IPS-18a (cell line): ENCODE data around the gene ANO8.

Source experiments
- H3K27ac ChIP-seq: one replicate; pipeline ENCODE4 v1.5.1; 2013; ENCODE audit warnings: low read length
- H3K27me3 ChIP-seq: one replicate; pipeline ENCODE4 v1.6.1; 2013; ENCODE audit warnings: mild to moderate bottlenecking, low read length; ENCODE audit not compliant: control insufficient read depth, insufficient read depth
- H3K36me3 ChIP-seq: one replicate; pipeline ENCODE4 v1.6.1; 2013; ENCODE audit warnings: low read depth, low read length; ENCODE audit not compliant: control insufficient read depth
- H3K4me1 ChIP-seq: one replicate; pipeline ENCODE4 v1.6.1; 2013; ENCODE audit warnings: low read depth, low read length; ENCODE audit not compliant: control insufficient read depth
- H3K4me3 ChIP-seq: one replicate; pipeline ENCODE4 v1.5.1; 2013; ENCODE audit warnings: low read length
- H3K9ac ChIP-seq: one replicate; pipeline ENCODE4 v1.6.1; 2013; ENCODE audit warnings: mild to moderate bottlenecking, low read length, moderate library complexity
- H3K9me3 ChIP-seq: one replicate; pipeline ENCODE4 v1.6.1; 2013; ENCODE audit warnings: low read depth, low read length; ENCODE audit not compliant: control insufficient read depth

Gene ANO8

DNA sequence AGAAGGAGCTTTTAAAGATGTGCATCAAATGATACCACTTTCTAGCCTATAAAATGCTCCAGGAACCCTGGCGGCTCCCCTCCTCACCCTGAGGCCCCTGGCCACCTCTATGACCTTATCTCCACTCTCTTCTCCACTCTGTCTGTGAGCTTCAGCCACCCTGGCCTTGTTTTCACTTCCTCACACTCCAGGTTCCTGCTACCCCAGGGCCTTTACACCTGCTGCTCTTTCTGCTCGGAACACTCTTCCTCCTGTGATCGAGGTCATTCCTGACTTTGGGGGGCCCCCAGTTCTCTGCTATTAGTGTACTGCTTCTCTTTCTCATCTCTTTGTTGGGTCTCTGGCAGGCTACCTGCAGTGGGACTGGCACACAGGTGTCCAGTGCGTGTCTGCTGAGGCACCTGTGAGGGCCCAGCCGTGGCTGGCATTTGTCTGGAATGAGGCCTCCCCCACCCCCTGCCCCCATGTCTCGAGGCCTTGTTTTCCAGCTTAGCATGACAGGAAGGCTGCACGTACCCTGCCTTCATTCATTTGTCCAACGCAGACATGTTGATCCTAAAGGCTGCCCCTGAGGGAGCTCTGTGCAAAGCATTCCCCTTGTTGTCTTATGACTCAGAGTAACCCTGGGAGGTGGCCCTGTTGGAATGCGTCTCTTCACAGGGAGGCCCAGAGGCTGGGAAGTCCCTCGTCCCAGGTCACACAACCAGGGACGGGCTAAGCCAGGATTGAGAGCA is 23.0 kb downstream of the ANO8 start:
- no peaks in the 10 kb centered on the region for H3K9me3 ChIP-seq
- H3K4me1 ChIP-seq, result peaks cover 4% of the 10 kb centered on the region
- H3K27me3 ChIP-seq, result no peaks in the 10 kb centered on the region
- no peak overlapping the region for H3K9ac ChIP-seq
- H3K27ac ChIP-seq, result no peak overlapping the region
- no peak overlapping the region for H3K4me3 ChIP-seq
- H3K36me3 ChIP-seq, result peaks cover 18% of the 10 kb centered on the region

DNA sequence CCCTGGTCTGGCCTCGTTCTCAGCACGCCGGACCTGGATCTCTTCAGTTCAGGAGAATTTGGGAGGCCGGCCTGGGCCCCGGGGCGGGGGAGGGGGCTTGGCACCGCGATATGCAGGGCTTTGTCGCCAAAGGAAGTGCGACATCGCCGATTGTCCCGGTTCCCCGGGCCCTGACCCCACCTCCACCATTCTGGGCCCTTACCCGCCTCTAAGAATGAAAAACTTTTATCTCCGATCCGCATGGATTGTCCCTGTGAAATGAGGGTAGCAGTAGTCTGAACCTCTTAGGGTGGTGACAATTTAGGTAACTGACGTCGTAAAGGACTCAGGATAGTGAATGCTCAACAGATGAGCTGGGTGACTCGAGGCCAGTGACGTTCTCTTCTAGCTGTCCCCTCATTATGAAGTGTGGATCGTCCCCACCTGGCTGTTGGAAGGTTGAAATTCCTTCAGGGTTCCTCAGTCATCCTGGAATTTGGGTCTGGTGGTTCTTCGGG is 24.6 kb downstream of the ANO8 start:
- peak overlapping the region; percentile 54 for H3K9ac ChIP-seq
- H3K9me3 ChIP-seq, result no peaks in the 10 kb centered on the region
- H3K27me3 ChIP-seq, result no peaks in the 10 kb centered on the region
- H3K4me1 ChIP-seq, result peaks cover 4% of the 10 kb centered on the region
- no peak overlapping the region for H3K27ac ChIP-seq
- H3K4me3 ChIP-seq, result peak overlapping the region; percentile 96
- H3K36me3 ChIP-seq, result peaks cover 11% of the 10 kb centered on the region

DNA sequence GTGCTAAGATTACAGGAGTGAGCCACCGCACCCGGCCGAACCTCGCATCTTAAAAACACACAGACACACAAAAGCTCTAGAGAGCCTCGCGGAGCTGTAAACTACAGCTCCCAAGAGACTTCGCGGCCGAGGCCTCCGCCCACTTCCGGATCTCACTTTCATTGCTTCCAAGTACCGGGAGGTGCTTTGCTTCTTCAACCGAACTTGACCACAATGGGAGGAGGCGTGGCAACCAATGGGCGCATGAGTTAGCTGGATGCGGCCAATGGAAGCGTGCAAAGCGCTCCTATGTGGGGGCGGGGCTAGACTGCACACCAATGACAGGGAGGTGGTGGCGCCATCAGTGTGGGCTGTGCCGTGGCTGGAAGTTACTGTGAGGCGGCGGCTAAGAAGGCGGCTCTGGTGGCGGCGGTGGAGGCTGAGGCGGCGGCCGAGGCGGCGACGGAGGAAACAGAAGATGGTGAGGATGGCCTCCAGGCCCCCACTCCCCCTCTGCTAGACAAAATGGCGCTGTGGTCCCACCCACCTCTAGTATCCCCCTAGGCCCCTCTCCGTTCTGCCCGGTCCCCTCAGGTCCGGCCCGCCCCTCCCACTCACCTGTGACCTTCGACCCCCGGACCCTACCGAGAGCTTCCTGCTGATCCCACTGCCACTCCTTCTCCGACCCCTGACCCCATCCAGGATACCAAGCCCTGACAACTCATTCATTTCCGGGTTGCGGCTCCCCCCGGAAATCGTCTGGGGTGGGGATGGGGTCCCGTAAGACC is 25.3 kb downstream of the ANO8 start, which contains the start of gene DDA1:
TSS of gene DDA1 (plus strand) at position 366 of the 767 bp plus-strand sequence. CDS start at position 458, 92 bp downstream.
- Histone ChIP-seq H3K36me3 (peaks cover 6% of the 10 kb centered on the region), H3K27me3 (no peaks in the 10 kb centered on the region), H3K4me1 (peaks cover 4% of the 10 kb centered on the region), H3K9me3 (no peaks in the 10 kb centered on the region), H3K4me3 (peak within 1 kb of the TSS; percentile 96), H3K27ac (no peak within 1 kb of the TSS), H3K9ac (peak within 1 kb of the TSS; percentile 54)

DNA sequence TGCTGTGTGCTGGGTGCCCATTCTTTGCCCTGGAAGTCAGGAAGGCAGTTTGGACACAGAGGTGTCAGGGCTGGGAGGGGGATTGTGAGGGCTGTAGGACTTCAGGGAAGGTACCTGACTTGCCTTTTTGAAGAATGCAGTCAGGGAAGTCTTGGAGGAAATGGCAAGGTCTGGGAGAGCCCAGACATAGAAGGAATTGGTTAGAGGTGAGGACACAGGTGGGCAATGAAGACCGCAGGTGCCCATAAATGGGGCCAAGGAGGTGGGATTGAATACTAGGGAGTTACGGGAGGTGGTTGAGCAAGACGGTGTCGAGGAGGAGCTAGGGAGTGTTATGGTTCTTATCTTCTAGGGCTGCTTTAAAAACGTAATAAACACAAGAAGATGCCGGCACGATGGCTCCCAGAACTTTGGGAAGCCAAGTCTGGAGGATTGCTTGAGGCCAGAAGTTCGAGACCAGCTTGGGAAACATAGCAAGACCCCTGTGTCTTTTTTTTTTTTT is 26.7 kb downstream of the ANO8 start:
- H3K27ac ChIP-seq, result no peak overlapping the region
- no peak overlapping the region for H3K9ac ChIP-seq
- no peak overlapping the region for H3K4me3 ChIP-seq
- peaks cover 10% of the 10 kb centered on the region for H3K4me1 ChIP-seq
- no peaks in the 10 kb centered on the region for H3K9me3 ChIP-seq
- no peaks in the 10 kb centered on the region for H3K27me3 ChIP-seq
- no peaks in the 10 kb centered on the region for H3K36me3 ChIP-seq

DNA sequence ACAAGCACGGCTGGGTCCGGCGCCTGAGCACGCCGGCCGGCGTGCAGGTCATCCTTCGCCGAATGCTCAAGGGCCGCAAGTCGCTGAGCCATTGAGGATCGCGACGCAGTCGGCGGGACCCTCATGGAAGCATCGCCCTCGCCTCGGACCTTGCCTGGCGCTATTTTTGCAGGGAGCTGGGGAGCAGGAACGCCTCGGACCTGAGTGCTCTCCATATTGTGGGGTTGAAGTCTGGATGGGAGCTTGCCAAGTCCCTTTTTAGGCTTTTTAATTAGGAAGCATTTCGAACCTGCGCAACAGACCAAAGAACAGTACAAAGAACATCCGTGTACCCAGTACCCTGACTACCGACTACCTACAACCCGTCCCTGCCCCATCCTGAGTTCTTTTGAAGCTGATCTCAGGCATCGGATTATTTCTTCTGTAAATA is 28.4 kb downstream of the ANO8 start:
- Histone ChIP-seq H3K27ac (peak overlapping the region; percentile 89), H3K4me1 (peaks cover 18% of the 10 kb centered on the region), H3K4me3 (peak overlapping the region; percentile 85), H3K27me3 (no peaks in the 10 kb centered on the region), H3K36me3 (no peaks in the 10 kb centered on the region), H3K9me3 (no peaks in the 10 kb centered on the region), H3K9ac (peak overlapping the region; percentile 89)

DNA sequence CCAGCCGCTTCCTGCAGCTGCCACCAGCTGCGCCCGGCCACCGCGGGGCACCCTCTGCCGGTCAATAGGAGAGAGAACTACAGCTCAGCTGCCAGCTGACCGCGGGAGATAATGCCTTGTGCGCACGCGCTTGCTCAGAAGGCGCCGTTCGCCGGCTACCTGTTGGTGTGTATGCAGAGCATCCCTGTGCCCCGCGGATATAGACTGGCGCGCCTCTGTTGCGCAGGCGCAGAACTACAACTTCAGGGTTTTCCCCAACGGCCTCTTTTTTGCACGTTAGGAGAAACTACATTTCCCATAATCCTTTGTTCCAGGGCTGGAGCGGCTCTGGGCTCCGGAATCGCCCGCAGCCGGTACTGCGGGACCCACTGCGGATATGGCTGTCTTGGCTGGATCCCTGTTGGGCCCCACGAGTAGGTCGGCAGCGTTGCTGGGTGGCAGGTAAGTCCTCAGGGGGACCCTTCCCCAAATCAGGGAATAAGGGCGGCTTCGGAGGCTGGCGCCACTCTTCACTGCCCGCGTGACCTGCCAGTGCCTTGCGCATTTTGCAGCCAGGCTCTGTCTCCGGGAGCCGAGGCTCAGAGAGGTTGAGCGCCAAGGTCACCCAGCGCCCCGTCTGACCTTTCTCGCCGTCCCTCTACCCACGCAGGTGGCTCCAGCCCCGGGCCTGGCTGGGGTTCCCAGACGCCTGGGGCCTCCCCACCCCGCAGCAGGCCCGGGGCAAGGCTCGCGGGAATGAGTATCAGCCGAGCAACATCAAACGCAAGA is 29.0 kb downstream of the ANO8 start, which contains the start of gene MRPL34:
TSS of gene MRPL34 (plus strand) at position 356 of the 768 bp plus-strand sequence. CDS start at position 377, 21 bp downstream.
- Histone ChIP-seq H3K27me3 (no peaks in the 10 kb centered on the region), H3K27ac (peak within 1 kb of the TSS; percentile 89), H3K4me1 (peaks cover 18% of the 10 kb centered on the region), H3K4me3 (peak within 1 kb of the TSS; percentile 85), H3K9me3 (no peaks in the 10 kb centered on the region), H3K36me3 (no peaks in the 10 kb centered on the region), H3K9ac (peak within 1 kb of the TSS; percentile 89)

DNA sequence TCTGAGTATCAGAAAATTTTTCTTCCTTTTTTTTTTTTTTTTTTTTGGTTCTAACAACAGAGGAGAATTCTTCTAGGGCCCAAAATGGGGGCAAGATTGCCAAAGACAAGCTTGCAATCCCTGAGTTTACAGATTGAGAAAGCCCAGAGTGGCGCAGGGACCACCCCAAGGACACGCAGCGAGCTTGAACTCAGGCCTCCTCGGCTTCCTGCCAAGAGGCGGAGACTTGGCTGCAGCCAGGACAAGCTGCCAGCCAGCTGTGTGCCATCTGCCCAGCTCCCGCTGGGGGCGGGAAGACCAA is 29.5 kb downstream of the ANO8 start:
- H3K4me1 ChIP-seq, result peaks cover 16% of the 10 kb centered on the region

DNA sequence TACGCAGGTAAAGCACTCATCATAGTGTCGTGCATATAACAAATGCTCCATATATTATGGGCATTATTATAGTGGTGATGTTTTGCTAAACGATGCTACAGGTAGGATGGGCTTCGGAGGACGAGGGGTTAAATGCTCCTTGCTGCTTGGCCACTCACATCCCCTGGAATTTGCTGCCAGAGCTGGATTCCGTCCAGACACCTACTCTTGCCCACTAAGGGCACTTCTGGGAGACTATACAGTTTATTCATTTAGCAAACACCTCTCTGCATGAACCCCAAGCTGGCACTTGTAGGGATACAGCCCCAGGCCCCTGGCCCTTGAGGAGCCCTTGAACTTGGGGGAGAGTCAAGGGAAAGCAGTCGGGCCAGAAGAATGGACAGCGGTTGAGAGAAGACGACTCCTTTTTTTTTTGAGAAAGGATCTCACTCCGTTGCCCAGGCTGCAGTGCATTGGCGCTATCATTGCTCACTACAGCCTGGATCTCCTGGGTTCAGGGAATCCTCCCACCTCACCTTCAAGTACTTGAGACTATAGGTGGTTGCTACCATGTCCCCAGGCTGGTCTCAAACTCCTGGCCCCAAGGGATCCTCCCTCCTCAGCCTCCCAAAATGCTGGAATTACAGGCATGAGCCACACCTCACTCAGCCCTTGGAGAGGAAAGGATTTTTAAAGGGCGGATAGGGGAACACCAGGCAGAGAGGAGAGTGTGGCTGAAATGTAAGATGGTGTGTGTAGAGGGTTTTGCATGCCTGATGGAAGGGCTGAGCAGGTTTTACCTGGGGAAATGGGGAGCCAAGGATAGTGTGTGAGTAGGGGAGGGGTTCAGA is 30.1 kb downstream of the ANO8 start:
- Histone ChIP-seq H3K4me1 (peaks cover 15% of the 10 kb centered on the region), H3K9ac (no peak overlapping the region), H3K4me3 (peak overlapping the region; percentile 47), H3K27ac (no peak overlapping the region), H3K27me3 (no peaks in the 10 kb centered on the region), H3K9me3 (no peaks in the 10 kb centered on the region), H3K36me3 (no peaks in the 10 kb centered on the region)

More for the DNA sequence above, 29.5 kb downstream of the ANO8 start:
- no peak overlapping the region for H3K27ac ChIP-seq
- no peaks in the 10 kb centered on the region for H3K9me3 ChIP-seq
- H3K4me3 ChIP-seq, result peak overlapping the region; percentile 47
- H3K36me3 ChIP-seq, result no peaks in the 10 kb centered on the region
- H3K27me3 ChIP-seq, result no peaks in the 10 kb centered on the region
- no peak overlapping the region for H3K9ac ChIP-seq

DNA sequence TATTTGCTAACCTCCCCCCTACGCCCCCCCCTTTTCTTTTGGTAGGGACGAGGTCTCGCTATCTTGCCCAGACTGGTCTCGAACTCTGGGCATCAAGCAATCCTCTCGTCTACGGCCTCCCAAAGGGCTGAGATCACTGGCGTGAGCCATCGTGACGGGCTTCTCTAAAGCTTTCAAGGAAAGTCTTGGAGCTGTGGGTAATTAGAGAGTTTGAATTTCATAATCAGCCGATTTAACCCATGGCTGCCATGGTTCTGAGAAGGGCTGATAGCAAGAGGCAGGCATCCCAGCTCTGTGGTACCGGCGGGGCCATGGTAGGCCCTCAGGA is 30.8 kb downstream of the ANO8 start:
- Histone ChIP-seq H3K4me1 (peaks cover 15% of the 10 kb centered on the region), H3K27ac (no peak overlapping the region), H3K27me3 (no peaks in the 10 kb centered on the region), H3K9ac (no peak overlapping the region), H3K4me3 (no peak overlapping the region), H3K36me3 (no peaks in the 10 kb centered on the region), H3K9me3 (no peaks in the 10 kb centered on the region)

DNA sequence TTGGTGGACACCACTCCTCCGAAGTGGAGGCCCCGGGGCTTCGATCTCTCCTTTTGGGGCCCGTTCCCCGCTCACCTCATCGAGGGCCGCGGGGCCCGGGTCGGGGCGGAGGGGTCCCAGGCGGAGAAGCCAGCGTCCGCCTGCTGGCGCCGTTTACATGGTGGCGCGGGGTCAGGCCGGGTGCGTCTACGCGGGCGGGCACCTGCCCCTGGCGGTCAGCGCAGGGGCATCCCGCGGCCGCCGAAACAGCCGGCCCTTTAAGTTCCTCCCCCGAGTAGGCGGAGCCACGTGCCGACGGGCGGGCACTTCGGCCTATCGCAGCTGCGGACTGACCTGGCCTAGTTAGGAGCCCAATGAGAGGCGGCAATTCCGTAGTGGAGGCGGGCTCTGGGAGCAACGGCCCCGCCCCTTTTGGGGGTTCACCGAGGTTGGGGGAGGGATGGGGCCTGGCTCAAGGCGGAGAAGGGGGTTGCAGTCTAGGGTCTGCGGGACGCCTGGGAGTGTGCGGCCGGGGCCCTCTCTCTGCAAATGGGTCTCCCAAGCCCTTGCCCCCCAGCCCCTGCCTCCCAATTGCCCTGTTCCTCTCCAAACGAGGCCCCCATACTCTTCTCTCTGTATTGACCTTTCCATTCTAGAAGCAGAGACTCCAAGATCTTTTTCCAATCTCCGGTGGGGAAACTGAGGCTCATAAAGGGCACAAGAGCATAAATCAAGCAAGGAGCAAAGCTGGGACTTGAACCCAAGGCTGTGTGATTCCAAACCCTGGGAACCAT is 31.3 kb downstream of the ANO8 start, which contains the start of gene ABHD8:
TSS of gene ABHD8 (minus strand) at position 259 of the 773 bp plus-strand sequence. CDS start 1,809 bp downstream, outside the sequence.
- H3K4me1 ChIP-seq, result peaks cover 15% of the 10 kb centered on the region
- no peaks in the 10 kb centered on the region for H3K27me3 ChIP-seq
- no peaks in the 10 kb centered on the region for H3K36me3 ChIP-seq
- peak within 1 kb of the TSS; percentile 37 for H3K9ac ChIP-seq
- H3K4me3 ChIP-seq, result peak within 1 kb of the TSS; percentile 58
- no peak within 1 kb of the TSS for H3K27ac ChIP-seq
- H3K9me3 ChIP-seq, result no peaks in the 10 kb centered on the region
